ENCODE measurements around the gene AXDND1. TPM values are rescaled to one million over a fixed set of nuclear protein-coding genes. Genes with fewer than 3 reads are reported as not detected.
"Not testable (repeated sequence)": the region's sequence is repeated elsewhere in the genome, so short reads cannot be mapped to it uniquely, and the experiment has no call there.

AXDND1 gene
- polyA plus RNA-seq, 1 donor from 2014 or later = 1.1 TPM

GRCh38 chr1:179417760-179418159 is 52.0 kb downstream of the AXDND1 start:
- not testable (repeated sequence) for H3K27ac ChIP-seq (ENCODE audit: low read length); H4K20me1 ChIP-seq (ENCODE audit: insufficient read depth); H3K9ac ChIP-seq (ENCODE audit: low read length); H3K4me2 ChIP-seq (ENCODE audit: low read length); H3K79me2 ChIP-seq (replicated peaks; ENCODE audit: insufficient read depth, low read length); H3K9me3 ChIP-seq (ENCODE audit: low read length); H3F3A ChIP-seq (ENCODE audit: insufficient read depth, low read length, poor library complexity, severe bottlenecking); H3K4me3 ChIP-seq (ENCODE audit: low read length); H3K27me3 ChIP-seq (ENCODE audit: insufficient read depth, low read depth, low read length); H3K9me2 ChIP-seq (ENCODE audit: insufficient read depth, low read length); H3K36me3 ChIP-seq (ENCODE audit: insufficient read depth, low read length); H2AFZ ChIP-seq (ENCODE audit: low read depth, low read length)

- H3K36me3 ChIP-seq (ENCODE audit: insufficient read depth, low read length); H3K27ac ChIP-seq (ENCODE audit: low read length); H4K20me1 ChIP-seq (ENCODE audit: insufficient read depth); H3K9me2 ChIP-seq (ENCODE audit: insufficient read depth, low read length); H3K27me3 ChIP-seq (ENCODE audit: insufficient read depth, low read depth, low read length); H3K4me2 ChIP-seq (ENCODE audit: low read length); H3K4me3 ChIP-seq (ENCODE audit: low read length); H3K79me2 ChIP-seq (replicated peaks; ENCODE audit: insufficient read depth, low read length); H3K9ac ChIP-seq (ENCODE audit: low read length); H3F3A ChIP-seq (ENCODE audit: insufficient read depth, low read length, poor library complexity, severe bottlenecking); H2AFZ ChIP-seq (ENCODE audit: low read depth, low read length); H3K9me3 ChIP-seq (ENCODE audit: low read length): not testable (repeated sequence)
Measured at GRCh38 chr1:179418706-179419105, 52.9 kb downstream of the AXDND1 start.

- H3K27ac ChIP-seq (ENCODE audit: low read length) = no peak overlapping the region
- no peaks in the 10 kb centered on the region for H3K27me3 ChIP-seq (ENCODE audit: insufficient read depth, low read depth, low read length)
- no peaks in the 10 kb centered on the region for H3F3A ChIP-seq (ENCODE audit: insufficient read depth, low read length, poor library complexity, severe bottlenecking)
- H2AFZ ChIP-seq (ENCODE audit: low read depth, low read length) = no peak overlapping the region
- no peaks in the 10 kb centered on the region for H3K9me2 ChIP-seq (ENCODE audit: insufficient read depth, low read length)
- TF ChIP-seq CTCF (IDR thresholded peaks at IDR 0.05; ENCODE audit: poor library complexity, severe bottlenecking) (no peak), RAD21 (conservative IDR thresholded peaks at IDR 0.05) (no peak), SMC3 (conservative IDR thresholded peaks at IDR 0.05; ENCODE audit: poor library complexity) (no peak), REST (IDR thresholded peaks at IDR 0.05; ENCODE audit: borderline replicate concordance) (no peak), EZH2 (IDR thresholded peaks at IDR 0.05; ENCODE audit: borderline replicate concordance, insufficient read depth, low read length, poor library complexity, severe bottlenecking) (no peak), POLR2AphosphoS5 (IDR thresholded peaks at IDR 0.05) (no peak), TAF1 (IDR thresholded peaks at IDR 0.05; ENCODE audit: low read depth) (no peak), MXI1 (conservative IDR thresholded peaks at IDR 0.05; ENCODE audit: poor library complexity, severe bottlenecking) (no peak), EP300 (conservative IDR thresholded peaks at IDR 0.05; ENCODE audit: poor library complexity, severe bottlenecking) (no peak)
- no peaks in the 10 kb centered on the region for H3K79me2 ChIP-seq (replicated peaks; ENCODE audit: insufficient read depth, low read length)
- H3K9me3 ChIP-seq (ENCODE audit: low read length) = no peaks in the 10 kb centered on the region
- H3K36me3 ChIP-seq (ENCODE audit: insufficient read depth, low read length) = no peaks in the 10 kb centered on the region
- H3K4me3 ChIP-seq (ENCODE audit: low read length) = no peak overlapping the region
- H4K20me1 ChIP-seq (ENCODE audit: insufficient read depth) = no peaks in the 10 kb centered on the region
- H3K9ac ChIP-seq (ENCODE audit: low read length) = no peak overlapping the region
- H3K4me2 ChIP-seq (ENCODE audit: low read length) = no peak overlapping the region
Measured at GRCh38 chr1:179424610-179425009, 58.8 kb downstream of the AXDND1 start.

Measured in neural cell (in vitro differentiated cells).